OCI-LY7 (cell line): ENCODE data around the gene VARS2.

ENCODE experiments used
- EZH2phosphoT487 ChIP-seq: fragments of 200-600 bp; sonication (generic); IDR thresholded peaks from 2 replicates; pipeline ENCODE4 v1.6.1; 2018; ENCODE audit warnings: low read depth, borderline replicate concordance, mild to moderate bottlenecking, mixed run types, antibody characterized with exemption, low read length, moderate library complexity, mixed read lengths
- TF ChIP-seq, protein P1 (sequence below): fragments of 200-600 bp; sonication (generic); conservative IDR thresholded peaks from 2 replicates; pipeline ENCODE4 v1.5.1; 2014; ENCODE audit warnings: mild to moderate bottlenecking, antibody characterized with exemption, low read length, moderate library complexity, mixed read lengths

DNA sequence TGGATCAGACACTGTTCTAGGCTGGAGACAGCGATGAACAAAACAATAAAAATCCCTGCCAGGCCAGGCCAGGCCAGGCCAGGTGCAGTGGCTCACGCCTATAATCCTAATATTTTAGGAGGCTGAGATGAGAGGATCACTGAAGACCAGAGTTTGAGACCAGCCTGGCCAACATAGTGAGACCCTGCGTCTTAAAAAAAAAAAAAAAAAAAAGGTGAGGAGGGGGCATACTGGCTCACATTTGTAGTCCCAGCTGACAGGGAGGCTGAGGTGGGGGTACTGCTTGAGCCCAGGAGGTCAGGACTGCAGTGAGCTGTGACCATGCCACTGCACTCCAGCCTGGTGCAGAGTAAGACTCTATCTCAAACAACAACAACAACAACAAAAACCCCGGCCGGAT, 31.2 kb downstream of the VARS2 start:
- TF ChIP-seq, protein P1, sequence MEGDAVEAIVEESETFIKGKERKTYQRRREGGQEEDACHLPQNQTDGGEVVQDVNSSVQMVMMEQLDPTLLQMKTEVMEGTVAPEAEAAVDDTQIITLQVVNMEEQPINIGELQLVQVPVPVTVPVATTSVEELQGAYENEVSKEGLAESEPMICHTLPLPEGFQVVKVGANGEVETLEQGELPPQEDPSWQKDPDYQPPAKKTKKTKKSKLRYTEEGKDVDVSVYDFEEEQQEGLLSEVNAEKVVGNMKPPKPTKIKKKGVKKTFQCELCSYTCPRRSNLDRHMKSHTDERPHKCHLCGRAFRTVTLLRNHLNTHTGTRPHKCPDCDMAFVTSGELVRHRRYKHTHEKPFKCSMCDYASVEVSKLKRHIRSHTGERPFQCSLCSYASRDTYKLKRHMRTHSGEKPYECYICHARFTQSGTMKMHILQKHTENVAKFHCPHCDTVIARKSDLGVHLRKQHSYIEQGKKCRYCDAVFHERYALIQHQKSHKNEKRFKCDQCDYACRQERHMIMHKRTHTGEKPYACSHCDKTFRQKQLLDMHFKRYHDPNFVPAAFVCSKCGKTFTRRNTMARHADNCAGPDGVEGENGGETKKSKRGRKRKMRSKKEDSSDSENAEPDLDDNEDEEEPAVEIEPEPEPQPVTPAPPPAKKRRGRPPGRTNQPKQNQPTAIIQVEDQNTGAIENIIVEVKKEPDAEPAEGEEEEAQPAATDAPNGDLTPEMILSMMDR, result no peak
- no peak for TF ChIP-seq EZH2phosphoT487
